K562 treated with DMSO at 1 percent for 48 hours (cell line): ENCODE data around the gene ZNF717. TPM values are rescaled to one million over a fixed set of nuclear protein-coding genes. Genes with fewer than 3 reads are reported as not detected.

Experiments used
- total RNA-seq: library from RNA; unstranded; fragments of 300-600 nt; gene quantifications from 2 replicates; pipeline ENCODE4 v1.2.3, GENCODE V29; 2022; ENCODE audit warnings: low replicate concordance; ENCODE audit errors: extremely low read depth

ZNF717 gene
- not detected in 2 replicates for total RNA-seq

DNA sequence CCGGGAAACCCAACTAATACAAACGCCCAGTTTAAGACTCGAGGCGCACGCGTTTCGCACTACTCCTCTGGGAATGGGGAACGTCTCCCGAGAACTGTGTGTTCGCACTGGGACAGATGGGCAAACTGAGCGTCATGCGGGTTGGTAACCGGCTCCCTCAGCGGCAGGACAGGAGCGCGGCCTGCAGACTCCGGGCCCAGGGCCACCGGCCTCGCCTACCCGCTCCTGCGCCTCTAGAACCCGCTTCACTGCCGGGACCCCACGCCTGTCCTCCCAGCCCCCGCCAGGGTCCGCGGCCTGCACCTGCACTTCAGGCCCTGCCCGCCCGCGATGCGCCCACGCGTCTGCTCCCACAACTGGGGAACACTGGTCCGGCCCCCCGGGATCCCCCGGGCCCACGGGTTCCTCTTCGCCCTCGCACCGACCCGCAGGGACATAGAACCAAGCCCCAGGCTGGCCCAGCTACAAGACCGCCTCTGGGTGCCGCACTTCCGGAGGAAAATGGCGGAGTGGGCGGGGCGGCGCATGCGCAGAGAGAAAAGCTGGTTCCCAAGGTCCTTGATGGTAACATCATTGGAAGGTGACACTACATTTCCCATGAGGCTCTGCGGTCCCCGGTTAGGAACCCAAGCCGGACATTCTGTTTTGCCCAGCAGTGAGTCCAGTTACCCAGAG lies at the start of gene ZNF717:
Gene ZNF717 (minus strand): TSS at position 469 of the 675 bp plus-strand sequence. CDS start 2,187 bp downstream, outside the sequence.

Other genes with a start within 250 kb of the ZNF717 start
- gene FRG2C, start 121.2 kb downstream of the ZNF717 start, total RNA-seq: not detected in 2 replicates